ENCODE data around the gene NOS1AP.

Gene NOS1AP

GRCh38 chr1:162131400-162132321 is 62.2 kb downstream of the NOS1AP start:
- no peaks in the 10 kb centered on the region for H3K4me1 Mint-ChIP-seq (ENCODE audit: low read depth)
- H3K27ac Mint-ChIP-seq = no peak overlapping the region
- H3K27me3 Mint-ChIP-seq = peaks cover 17% of the 10 kb centered on the region
- no peaks in the 10 kb centered on the region for H3K36me3 Mint-ChIP-seq
- no peak overlapping the region for H3K4me3 Mint-ChIP-seq
- no peaks in the 10 kb centered on the region for H3K9me3 Mint-ChIP-seq (ENCODE audit: low read depth)

GRCh38 chr1:162133566-162133965 is 64.1 kb downstream of the NOS1AP start:
- Mint-ChIP-seq H3K4me3 (no peak overlapping the region), H3K36me3 (no peaks in the 10 kb centered on the region), H3K4me1 (ENCODE audit: low read depth) (no peaks in the 10 kb centered on the region), H3K27me3 (peaks cover 19% of the 10 kb centered on the region), H3K9me3 (ENCODE audit: low read depth) (no peaks in the 10 kb centered on the region), H3K27ac (no peak overlapping the region)

GRCh38 chr1:162134646-162135045 is 65.2 kb downstream of the NOS1AP start:
- H3K36me3 Mint-ChIP-seq = no peaks in the 10 kb centered on the region
- H3K27me3 Mint-ChIP-seq = peaks cover 18% of the 10 kb centered on the region

GRCh38 chr1:162135271-162135775 is 65.8 kb downstream of the NOS1AP start:
- no peaks in the 10 kb centered on the region for H3K4me1 Mint-ChIP-seq (ENCODE audit: low read depth)
- no peaks in the 10 kb centered on the region for H3K36me3 Mint-ChIP-seq
- H3K27ac Mint-ChIP-seq = no peak overlapping the region
- H3K9me3 Mint-ChIP-seq (ENCODE audit: low read depth) = no peaks in the 10 kb centered on the region
- peaks cover 18% of the 10 kb centered on the region for H3K27me3 Mint-ChIP-seq
- no peak overlapping the region for H3K4me3 Mint-ChIP-seq

More at GRCh38 chr1:162134646-162135045, 65.2 kb downstream of the NOS1AP start:
- Mint-ChIP-seq H3K9me3 (ENCODE audit: low read depth) (no peaks in the 10 kb centered on the region), H3K4me1 (ENCODE audit: low read depth) (no peaks in the 10 kb centered on the region), H3K27ac (no peak overlapping the region), H3K4me3 (no peak overlapping the region)

GRCh38 chr1:162136760-162137159 is 67.3 kb downstream of the NOS1AP start:
- H3K9me3 Mint-ChIP-seq (ENCODE audit: low read depth) = no peaks in the 10 kb centered on the region

GRCh38 chr1:162137179-162137960 is 67.9 kb downstream of the NOS1AP start:
- Mint-ChIP-seq H3K36me3 (no peaks in the 10 kb centered on the region), H3K27me3 (peaks cover 21% of the 10 kb centered on the region), H3K9me3 (ENCODE audit: low read depth) (no peaks in the 10 kb centered on the region), H3K27ac (no peak overlapping the region), H3K4me3 (no peak overlapping the region), H3K4me1 (ENCODE audit: low read depth) (no peaks in the 10 kb centered on the region)

More at GRCh38 chr1:162136760-162137159, 67.3 kb downstream of the NOS1AP start:
- H3K27ac Mint-ChIP-seq = no peak overlapping the region
- H3K4me1 Mint-ChIP-seq (ENCODE audit: low read depth) = no peaks in the 10 kb centered on the region
- peaks cover 22% of the 10 kb centered on the region for H3K27me3 Mint-ChIP-seq
- no peaks in the 10 kb centered on the region for H3K36me3 Mint-ChIP-seq
- no peak overlapping the region for H3K4me3 Mint-ChIP-seq

- Mint-ChIP-seq H3K9me3 (ENCODE audit: low read depth) (no peaks in the 10 kb centered on the region), H3K36me3 (no peaks in the 10 kb centered on the region), H3K27me3 (peaks cover 24% of the 10 kb centered on the region), H3K4me3 (no peak overlapping the region), H3K4me1 (ENCODE audit: low read depth) (no peaks in the 10 kb centered on the region), H3K27ac (no peak overlapping the region)
These were observed 68.6 kb downstream of the NOS1AP start for GRCh38 chr1:162138112-162138511.

GRCh38 chr1:162138599-162139181 is 69.2 kb downstream of the NOS1AP start:
- Mint-ChIP-seq H3K36me3 (no peaks in the 10 kb centered on the region), H3K27ac (no peak overlapping the region), H3K9me3 (ENCODE audit: low read depth) (no peaks in the 10 kb centered on the region), H3K4me3 (no peak overlapping the region), H3K4me1 (ENCODE audit: low read depth) (no peaks in the 10 kb centered on the region), H3K27me3 (peaks cover 25% of the 10 kb centered on the region)

GRCh38 chr1:162139211-162139610 is 69.7 kb downstream of the NOS1AP start:
- Mint-ChIP-seq H3K9me3 (ENCODE audit: low read depth) (no peaks in the 10 kb centered on the region), H3K27ac (no peak overlapping the region), H3K27me3 (peaks cover 23% of the 10 kb centered on the region), H3K4me3 (no peak overlapping the region), H3K36me3 (no peaks in the 10 kb centered on the region), H3K4me1 (ENCODE audit: low read depth) (no peaks in the 10 kb centered on the region)

- H3K9me3 Mint-ChIP-seq (ENCODE audit: low read depth) = no peaks in the 10 kb centered on the region
- no peak overlapping the region for H3K4me3 Mint-ChIP-seq
- H3K4me1 Mint-ChIP-seq (ENCODE audit: low read depth) = no peaks in the 10 kb centered on the region
- peaks cover 18% of the 10 kb centered on the region for H3K27me3 Mint-ChIP-seq
- no peaks in the 10 kb centered on the region for H3K36me3 Mint-ChIP-seq
- H3K27ac Mint-ChIP-seq = no peak overlapping the region
These were observed 72.0 kb downstream of the NOS1AP start for GRCh38 chr1:162141281-162142054.

GRCh38 chr1:162142968-162143367 is 73.5 kb downstream of the NOS1AP start:
- Mint-ChIP-seq H3K4me1 (ENCODE audit: low read depth) (no peaks in the 10 kb centered on the region), H3K36me3 (no peaks in the 10 kb centered on the region), H3K27ac (no peak overlapping the region), H3K9me3 (ENCODE audit: low read depth) (no peaks in the 10 kb centered on the region), H3K4me3 (no peak overlapping the region), H3K27me3 (peaks cover 16% of the 10 kb centered on the region)

GRCh38 chr1:162144268-162144667 is 74.8 kb downstream of the NOS1AP start:
- H3K4me3 Mint-ChIP-seq = no peak overlapping the region
- no peak overlapping the region for H3K27ac Mint-ChIP-seq
- no peaks in the 10 kb centered on the region for H3K4me1 Mint-ChIP-seq (ENCODE audit: low read depth)
- no peaks in the 10 kb centered on the region for H3K9me3 Mint-ChIP-seq (ENCODE audit: low read depth)
- H3K36me3 Mint-ChIP-seq = no peaks in the 10 kb centered on the region
- H3K27me3 Mint-ChIP-seq = peaks cover 17% of the 10 kb centered on the region

GRCh38 chr1:162144853-162145252 is 75.4 kb downstream of the NOS1AP start:
- no peak overlapping the region for H3K4me3 Mint-ChIP-seq
- H3K27me3 Mint-ChIP-seq = peaks cover 16% of the 10 kb centered on the region
- no peak overlapping the region for H3K27ac Mint-ChIP-seq
- no peaks in the 10 kb centered on the region for H3K4me1 Mint-ChIP-seq (ENCODE audit: low read depth)
- no peaks in the 10 kb centered on the region for H3K9me3 Mint-ChIP-seq (ENCODE audit: low read depth)
- H3K36me3 Mint-ChIP-seq = no peaks in the 10 kb centered on the region

GRCh38 chr1:162145280-162145965 is 75.9 kb downstream of the NOS1AP start:
- H3K27ac Mint-ChIP-seq = no peak overlapping the region
- no peaks in the 10 kb centered on the region for H3K36me3 Mint-ChIP-seq
- peaks cover 15% of the 10 kb centered on the region for H3K27me3 Mint-ChIP-seq
- H3K4me1 Mint-ChIP-seq (ENCODE audit: low read depth) = no peaks in the 10 kb centered on the region
- H3K9me3 Mint-ChIP-seq (ENCODE audit: low read depth) = no peaks in the 10 kb centered on the region
- no peak overlapping the region for H3K4me3 Mint-ChIP-seq
